ENCODE results near the gene NEK8.

DNA sequence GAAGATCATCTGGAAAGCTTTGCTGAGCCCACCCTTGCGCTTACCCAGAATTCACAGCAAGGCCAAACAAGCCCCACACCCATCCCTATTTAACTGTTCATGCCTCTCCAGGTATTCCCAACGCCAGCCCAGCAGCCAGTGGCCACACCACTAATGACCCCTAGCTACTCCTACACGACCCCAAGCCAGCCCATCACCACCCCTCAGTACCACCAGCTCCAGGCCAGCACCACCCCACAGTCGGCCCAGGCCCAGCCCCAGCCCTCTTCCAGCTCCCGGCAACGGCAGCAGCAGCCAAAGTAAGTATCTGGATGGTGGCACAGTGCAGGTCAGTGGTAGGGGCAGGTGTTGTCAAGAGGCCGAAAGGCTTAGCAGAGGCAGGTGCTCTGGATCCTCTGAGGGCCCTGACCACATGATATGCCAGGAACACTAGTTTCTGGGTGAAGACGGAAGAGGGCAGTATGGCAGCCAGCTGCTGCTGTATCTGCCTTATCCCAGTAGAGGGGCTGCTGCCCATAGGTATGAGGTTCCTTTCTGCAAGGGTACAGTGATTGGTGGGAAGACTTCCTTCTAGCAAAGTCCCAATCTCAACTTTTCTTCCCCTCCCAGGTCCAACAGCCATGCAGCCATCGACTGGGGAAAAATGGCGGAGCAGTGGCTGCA lies 27.6 kb upstream of the NEK8 start:
- no peak for TF ChIP-seq POLR2A (IDR thresholded peaks at IDR 0.05)
- TF ChIP-seq, protein P1, sequence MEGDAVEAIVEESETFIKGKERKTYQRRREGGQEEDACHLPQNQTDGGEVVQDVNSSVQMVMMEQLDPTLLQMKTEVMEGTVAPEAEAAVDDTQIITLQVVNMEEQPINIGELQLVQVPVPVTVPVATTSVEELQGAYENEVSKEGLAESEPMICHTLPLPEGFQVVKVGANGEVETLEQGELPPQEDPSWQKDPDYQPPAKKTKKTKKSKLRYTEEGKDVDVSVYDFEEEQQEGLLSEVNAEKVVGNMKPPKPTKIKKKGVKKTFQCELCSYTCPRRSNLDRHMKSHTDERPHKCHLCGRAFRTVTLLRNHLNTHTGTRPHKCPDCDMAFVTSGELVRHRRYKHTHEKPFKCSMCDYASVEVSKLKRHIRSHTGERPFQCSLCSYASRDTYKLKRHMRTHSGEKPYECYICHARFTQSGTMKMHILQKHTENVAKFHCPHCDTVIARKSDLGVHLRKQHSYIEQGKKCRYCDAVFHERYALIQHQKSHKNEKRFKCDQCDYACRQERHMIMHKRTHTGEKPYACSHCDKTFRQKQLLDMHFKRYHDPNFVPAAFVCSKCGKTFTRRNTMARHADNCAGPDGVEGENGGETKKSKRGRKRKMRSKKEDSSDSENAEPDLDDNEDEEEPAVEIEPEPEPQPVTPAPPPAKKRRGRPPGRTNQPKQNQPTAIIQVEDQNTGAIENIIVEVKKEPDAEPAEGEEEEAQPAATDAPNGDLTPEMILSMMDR (IDR thresholded peaks at IDR 0.05 in 8 of 11, conservative IDR thresholded peaks at IDR 0.05 in 3 of 11): no peak
- no peak for TF ChIP-seq POLR2AphosphoS5 (IDR thresholded peaks at IDR 0.05)
